Ovary (tissue), 3 donors: ENCODE data around the gene COG5.

Source experiments
- CTCF ChIP-seq, 3 donors: fragments of 450-650 bp in 2 of 3; fragments of 200-600 bp in 1 of 3; IDR thresholded peaks; one replicate each; pipeline versions ENCODE4 v1.5.1 to v1.8.0; 2016 to 2022; ENCODE audit warnings: antibody characterized with exemption in 3 of 3, mild to moderate bottlenecking in 1 of 3
- POLR2A ChIP-seq: fragments of 450-650 bp; IDR thresholded peaks from one replicate; pipeline ENCODE4 v1.6.1; 2017; ENCODE audit warnings: antibody characterized with exemption, mild to moderate bottlenecking, moderate library complexity
- donor health status: DM: no; HTN: no; CAD: no.

GRCh38 chr7:107160389-107160788 lies 403.3 kb downstream of the COG5 start:
- TF ChIP-seq CTCF (IDR thresholded peaks at IDR 0.05) (no peak), POLR2A (no peak)
